D341Med (cell line): ENCODE data around the gene KCNQ4.

Experiments used
- DNase-seq: peaks from one replicate; pipeline ENCODE4 v3.0.0; 2012; ENCODE audit warnings: low spot score

Gene KCNQ4

GRCh38 chr1:40755067-40755466 lies 28.5 kb upstream of the KCNQ4 start:
- no peak for DNase-seq

GRCh38 chr1:40756523-40756922 lies 27.1 kb upstream of the KCNQ4 start:
- DNase-seq, result no peak

- no peak for DNase-seq
Observed at GRCh38 chr1:40757084-40757483, 26.5 kb upstream of the KCNQ4 start.

GRCh38 chr1:40758004-40758403 lies 25.6 kb upstream of the KCNQ4 start:
- no peak for DNase-seq

GRCh38 chr1:40758578-40759343 lies 24.8 kb upstream of the KCNQ4 start:
- DNase-seq, result no peak

GRCh38 chr1:40760984-40761383 lies 22.6 kb upstream of the KCNQ4 start:
- no peak for DNase-seq

- no peak for DNase-seq
Observed at GRCh38 chr1:40762144-40762923, 21.3 kb upstream of the KCNQ4 start.

GRCh38 chr1:40763742-40764532 lies 19.6 kb upstream of the KCNQ4 start:
- no peak for DNase-seq

- no peak for DNase-seq
Observed at GRCh38 chr1:40764981-40765380, 18.6 kb upstream of the KCNQ4 start.

- no peak for DNase-seq
Observed at GRCh38 chr1:40766017-40766416, 17.6 kb upstream of the KCNQ4 start.

GRCh38 chr1:40766560-40766959 lies 17.0 kb upstream of the KCNQ4 start:
- DNase-seq, result no peak

- DNase-seq, result no peak
Observed at GRCh38 chr1:40768146-40768990, 15.2 kb upstream of the KCNQ4 start.

GRCh38 chr1:40769815-40770214 lies 13.8 kb upstream of the KCNQ4 start:
- DNase-seq, result peak; percentile 62

GRCh38 chr1:40770296-40771070 lies 13.1 kb upstream of the KCNQ4 start:
- no peak for DNase-seq

GRCh38 chr1:40772146-40772955 lies 11.2 kb upstream of the KCNQ4 start:
- no peak for DNase-seq

- DNase-seq, result no peak
Observed at GRCh38 chr1:40773748-40774265, 9.8 kb upstream of the KCNQ4 start.

- DNase-seq, result peak; percentile 73
Observed at GRCh38 chr1:40774266-40774998, 9.2 kb upstream of the KCNQ4 start.

- no peak for DNase-seq
Observed at GRCh38 chr1:40776236-40777072, 7.1 kb upstream of the KCNQ4 start.
